Measurements from ENCODE around the gene TMEM164. TPM values are rescaled to one million over a fixed set of nuclear protein-coding genes. Genes with fewer than 3 reads are reported as not detected.

Gene TMEM164
- total and polyA plus RNA-seq, 2 of the 4 experiments (the other 2 are of a cell fraction): 6.3 to 7.1 TPM

GRCh38 chrX:109967156-109967555 lies 35.8 kb upstream of the TMEM164 start:
- dilution Hi-C loops (cut with HindIII; ENCODE audit: low sequenced_read_pairs, unreplicated experiment) (no loop called here), intact Hi-C loops (cut with micrococcal nuclease) (no loop called here), in situ Hi-C loops (cut with MboI; ENCODE audit: low sequenced_read_pairs) (no loop called here)
- POLR2A ChIA-PET (ENCODE audit: unreplicated experiment): no interaction called here
- Histone ChIP-seq H3K4ac (ENCODE audit: low read depth, low read length) (no peak overlapping the region), H4K5ac (ENCODE audit: low read depth, low read length) (no peak overlapping the region), H4K8ac (ENCODE audit: low read depth in 2 of 2, low read length in 2 of 2) (no peak overlapping the region), H2BK20ac (ENCODE audit: low read depth, low read length) (no peak overlapping the region), H3K27me3 (ENCODE audit: control insufficient read depth, insufficient read depth, low read length) (peaks cover 22% of the 10 kb centered on the region), H2AK5ac (ENCODE audit: low read depth, low read length) (no peak overlapping the region), H3K4me2 (ENCODE audit: low read depth, low read length) (no peak overlapping the region), H2BK120ac (ENCODE audit: low read depth, low read length) (no peak overlapping the region), H4K91ac (ENCODE audit: insufficient read depth, low read depth, low read length) (no peak overlapping the region), H3K56ac (ENCODE audit: extremely low read depth, insufficient read depth, low read length) (no peak overlapping the region), H3K9me3 (ENCODE audit: control insufficient read depth, insufficient read depth, low read length) (no peaks in the 10 kb centered on the region), H2BK5ac (ENCODE audit: low read depth, low read length, poor library complexity, severe bottlenecking) (no peak overlapping the region), H3K4me3 (ENCODE audit: insufficient read depth, low read depth, low read length) (no peak overlapping the region), H3K18ac (ENCODE audit: low read depth, low read length) (no peak overlapping the region), H3K4me1 (ENCODE audit: control insufficient read depth, insufficient read depth, low read length) (no peaks in the 10 kb centered on the region), H3K9me1 (ENCODE audit: insufficient read depth, low read length) (no peaks in the 10 kb centered on the region), H2BK15ac (ENCODE audit: low read depth, low read length) (no peak overlapping the region), H3K9ac (ENCODE audit: low read depth, low read length) (no peak overlapping the region), H3K36me3 (ENCODE audit: control insufficient read depth, insufficient read depth, low read length) (no peaks in the 10 kb centered on the region), H3K27ac (ENCODE audit: insufficient read depth, low read length) (no peak overlapping the region), H3K79me1 (ENCODE audit: low read depth in 1 of 2, low read length in 2 of 2) (no peaks in the 10 kb centered on the region), H3K23ac (ENCODE audit: low read depth, low read length) (no peak overlapping the region), H4K20me1 (ENCODE audit: insufficient read depth, low read length) (no peaks in the 10 kb centered on the region), H2AFZ (replicated peaks; ENCODE audit: low read length, poor library complexity) (no peak overlapping the region), H2AK9ac (replicated peaks; ENCODE audit: low read depth, low read length, poor library complexity) (no peak overlapping the region), H3K14ac (replicated peaks; ENCODE audit: low read depth, low read length) (no peak overlapping the region)
- CTCF ChIA-PET: no interaction called here
- no peak for ATAC-seq (ENCODE audit: low read depth)
- no TSS peak for BruUV-seq (replicated peaks)
- DNase-seq: peak; percentile 15
- no peak for TF ChIP-seq FOS (IDR thresholded peaks at IDR 0.05; ENCODE audit: low read depth, low read length)
- TF ChIP-seq MAZ (IDR thresholded peaks at IDR 0.05; ENCODE audit: borderline replicate concordance, low read depth, low read length): no peak
- no peak for TF ChIP-seq ELK1 (IDR thresholded peaks at IDR 0.05; ENCODE audit: borderline replicate concordance, low read depth, low read length)
- no peak for TF ChIP-seq RFX5 (IDR thresholded peaks at IDR 0.05; ENCODE audit: low read depth, low read length)
- no peak for TF ChIP-seq CEBPB (IDR thresholded peaks at IDR 0.05; ENCODE audit: low read depth, low read length)
- no peak for TF ChIP-seq CTCF (conservative IDR thresholded peaks at IDR 0.05; ENCODE audit: low read depth, low read length)
- no peak for TF ChIP-seq RAD21 (IDR thresholded peaks at IDR 0.05; ENCODE audit: low read length)
- TF ChIP-seq MAFK (IDR thresholded peaks at IDR 0.05; ENCODE audit: low read depth, low read length): no peak
- no peak for TF ChIP-seq NFE2L2 (IDR thresholded peaks at IDR 0.05; ENCODE audit: low read depth, low read length)
- TF ChIP-seq MXI1 (IDR thresholded peaks at IDR 0.05; ENCODE audit: borderline replicate concordance, low read depth, low read length): no peak
- TF ChIP-seq BHLHE40 (IDR thresholded peaks at IDR 0.05; ENCODE audit: low read depth, low read length): no peak
- no peak for TF ChIP-seq USF2 (IDR thresholded peaks at IDR 0.05; ENCODE audit: low read depth, low read length)
- WGBS, 2 experiments (ENCODE audit: extremely low coverage in 2 of 2, insufficient read length in 1 of 2): no CpG with 5 or more reads among the region's 3 CpGs

Data from IMR-90 (cell line).